Skin of body (tissue), 2 donors: ENCODE measurements around the gene FOXL2NB. TPM values are rescaled to one million over a fixed set of nuclear protein-coding genes. Genes with fewer than 3 reads are reported as not detected.
"Not testable (repeated sequence)": the region's sequence is repeated elsewhere in the genome, so short reads cannot be mapped to it uniquely, and the experiment has no call there.

Experiments used
- DNase-seq: peaks from one replicate; lab custom pipeline; 2025; lab: John Stamatoyannopoulos, UW
- total RNA-seq: library from RNA; depleted of rRNA; stranded (reverse); fragments of >200 nt; gene quantifications from one replicate; pipeline ENCODE4 v1.2.3, GENCODE V29; 2014

FOXL2NB gene
- 0.39 TPM for total RNA-seq

DNA sequence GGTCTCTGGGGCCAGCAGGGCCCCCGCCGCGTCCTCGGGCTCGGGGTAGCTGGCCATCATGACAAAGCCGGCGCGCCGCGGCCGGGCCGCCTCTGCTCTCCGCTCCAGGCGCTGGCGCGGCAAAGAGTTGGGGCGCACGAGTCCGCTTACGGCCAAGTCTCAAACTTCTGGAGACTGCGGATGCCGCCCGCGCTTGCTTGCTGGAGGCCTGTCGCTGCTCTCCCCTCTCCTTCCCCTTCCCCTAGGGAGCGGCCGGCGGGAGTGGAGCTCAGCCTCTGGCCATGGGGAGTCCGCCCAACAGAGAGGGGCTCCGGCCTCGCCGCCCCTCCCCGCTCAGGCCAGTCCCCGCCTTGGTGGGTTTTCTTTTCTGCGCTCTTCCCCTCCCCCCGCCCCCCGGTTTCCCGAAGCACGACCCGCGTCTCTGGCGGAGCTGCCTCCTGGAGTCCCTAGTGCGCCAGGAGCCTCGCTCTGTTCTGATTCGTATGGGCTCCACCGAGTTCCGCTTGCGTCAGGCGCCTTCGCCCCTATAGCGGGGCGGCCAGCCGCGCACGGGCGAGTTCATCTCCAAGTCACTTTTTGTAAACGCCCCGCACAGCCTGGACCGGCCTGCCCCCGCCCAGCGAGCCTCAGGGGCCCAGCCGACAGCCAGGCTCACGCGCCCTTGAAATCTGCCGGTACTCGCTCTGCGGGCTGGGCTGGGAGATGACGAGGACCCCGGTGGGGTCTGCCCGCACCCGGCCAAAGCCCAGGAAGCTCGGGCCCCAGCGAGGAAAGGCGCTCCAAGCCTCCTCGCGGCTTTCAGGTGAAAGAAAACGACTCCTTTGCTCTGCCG is at the start of gene FOXL2NB, which contains the start of gene FOXL2:
FOXL2NB (plus strand) TSS at position 555 of the 832 bp plus-strand sequence; CDS start at position 703, 148 bp downstream.
FOXL2 (minus strand) TSS at position 475 of the 832 bp plus-strand sequence; CDS start at position 60, 415 bp downstream.
- DNase-seq, result peak; percentile 40

DNA sequence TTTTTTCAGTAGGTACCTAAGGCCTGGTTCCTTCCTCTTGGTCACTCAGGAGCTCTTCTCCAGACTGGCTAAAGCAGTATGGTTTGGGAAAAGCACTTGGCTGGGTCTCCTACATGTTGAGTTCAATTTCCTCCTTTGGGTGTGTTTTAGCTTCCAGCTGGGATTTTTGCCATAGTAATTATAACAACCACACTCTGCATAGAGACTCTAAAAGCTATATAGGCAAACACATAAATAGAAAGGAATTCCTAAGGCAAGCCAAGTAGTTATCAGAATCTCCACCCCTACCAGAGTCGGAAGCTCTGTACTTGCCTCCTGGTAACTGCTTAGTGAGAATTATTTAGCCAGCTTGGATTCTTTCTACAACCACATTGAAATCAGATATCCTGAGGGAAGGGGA is 48.7 kb upstream of the FOXL2NB start:
- peak; percentile 68 for DNase-seq

DNA sequence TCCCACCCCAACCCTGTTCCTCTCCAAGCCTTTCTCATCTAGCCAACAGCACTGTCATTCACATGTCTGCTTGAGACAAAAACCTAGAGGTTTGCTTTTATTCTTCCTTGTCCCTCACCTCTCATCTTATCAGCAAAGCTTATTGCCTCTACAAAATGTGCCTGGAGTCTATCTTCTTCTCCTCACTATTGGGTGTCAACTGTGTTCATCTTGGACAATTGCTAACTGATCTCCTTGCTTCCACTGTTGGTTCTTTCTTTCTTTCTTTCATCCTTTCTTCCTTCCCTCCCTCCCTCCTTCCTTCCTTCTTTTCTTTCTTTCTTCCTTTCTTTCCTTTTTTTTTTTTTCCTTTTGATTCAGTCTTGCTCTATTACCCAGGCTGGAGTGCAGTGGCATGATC is 48.3 kb upstream of the FOXL2NB start:
- no peak for DNase-seq

- DNase-seq, result no peak
Measured at GRCh38 chr3:138899351-138899991, 47.5 kb upstream of the FOXL2NB start.

GRCh38 chr3:138901567-138901966 is 45.5 kb upstream of the FOXL2NB start:
- no peak for DNase-seq

- DNase-seq, result no peak
Measured at GRCh38 chr3:138902171-138902570, 44.8 kb upstream of the FOXL2NB start.

GRCh38 chr3:138907539-138907938 is 39.5 kb upstream of the FOXL2NB start:
- no peak for DNase-seq

DNA sequence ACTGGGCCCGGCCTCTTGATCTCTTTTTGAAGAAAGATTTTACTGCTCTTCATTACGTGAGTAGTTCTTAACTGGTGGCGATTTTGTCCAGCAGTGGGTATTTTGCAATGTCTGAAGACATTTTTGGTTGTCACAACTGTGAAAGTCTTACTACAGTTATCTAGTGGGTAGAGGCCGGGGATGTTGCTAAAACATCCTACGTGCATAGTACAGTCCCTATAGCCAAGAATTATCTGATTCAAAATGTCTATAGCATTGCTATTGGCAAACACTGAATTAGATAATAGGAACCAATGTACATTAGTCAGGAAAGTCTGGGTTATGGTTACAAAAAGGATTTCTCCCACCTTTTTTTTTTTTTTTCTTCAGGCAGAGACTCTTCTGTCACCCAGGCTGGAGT is 38.2 kb upstream of the FOXL2NB start:
- DNase-seq, result no peak

GRCh38 chr3:138909904-138910303 is 37.1 kb upstream of the FOXL2NB start:
- DNase-seq, result no peak

GRCh38 chr3:138911621-138912020 is 35.4 kb upstream of the FOXL2NB start:
- DNase-seq, result no peak

DNA sequence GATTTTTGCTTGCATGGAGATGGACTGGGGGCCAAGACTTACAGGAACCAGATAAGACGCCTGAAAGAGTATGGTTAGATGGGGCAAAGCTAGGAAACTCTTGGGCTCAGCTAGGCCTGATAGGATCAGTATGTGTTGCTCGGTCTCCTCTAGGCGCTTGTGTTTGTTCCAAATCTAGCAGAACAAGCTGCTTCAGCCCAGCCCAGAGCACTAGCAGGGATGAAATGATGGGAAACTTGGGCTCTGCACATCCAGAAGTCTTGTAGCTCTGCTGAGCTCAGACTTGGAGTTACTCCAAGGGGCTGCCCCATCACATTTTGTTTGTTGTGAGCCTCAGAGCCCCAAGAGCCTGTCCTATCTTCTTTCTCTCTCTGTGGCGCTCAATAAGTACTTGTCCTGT is 34.8 kb upstream of the FOXL2NB start:
- no peak for DNase-seq

DNA sequence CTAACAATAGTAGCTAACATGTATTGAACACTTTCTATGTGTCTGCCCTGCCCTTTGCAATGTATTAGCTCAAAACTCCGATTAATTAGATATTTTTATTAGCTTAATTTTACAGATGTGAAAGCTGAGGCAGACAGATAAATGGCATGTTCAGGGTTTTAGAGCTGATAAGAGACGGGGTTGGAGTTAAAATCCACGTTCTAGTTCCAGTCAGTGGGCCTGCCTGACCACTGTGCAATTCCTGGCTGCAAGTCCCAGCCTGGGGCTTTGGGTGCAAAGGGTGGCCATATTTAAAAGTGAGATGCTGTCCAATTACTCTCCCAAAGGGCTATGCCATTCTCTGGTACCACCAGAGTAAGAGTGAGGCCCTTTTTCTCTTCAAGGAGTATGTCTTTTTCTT is 33.3 kb upstream of the FOXL2NB start:
- no peak for DNase-seq

DNA sequence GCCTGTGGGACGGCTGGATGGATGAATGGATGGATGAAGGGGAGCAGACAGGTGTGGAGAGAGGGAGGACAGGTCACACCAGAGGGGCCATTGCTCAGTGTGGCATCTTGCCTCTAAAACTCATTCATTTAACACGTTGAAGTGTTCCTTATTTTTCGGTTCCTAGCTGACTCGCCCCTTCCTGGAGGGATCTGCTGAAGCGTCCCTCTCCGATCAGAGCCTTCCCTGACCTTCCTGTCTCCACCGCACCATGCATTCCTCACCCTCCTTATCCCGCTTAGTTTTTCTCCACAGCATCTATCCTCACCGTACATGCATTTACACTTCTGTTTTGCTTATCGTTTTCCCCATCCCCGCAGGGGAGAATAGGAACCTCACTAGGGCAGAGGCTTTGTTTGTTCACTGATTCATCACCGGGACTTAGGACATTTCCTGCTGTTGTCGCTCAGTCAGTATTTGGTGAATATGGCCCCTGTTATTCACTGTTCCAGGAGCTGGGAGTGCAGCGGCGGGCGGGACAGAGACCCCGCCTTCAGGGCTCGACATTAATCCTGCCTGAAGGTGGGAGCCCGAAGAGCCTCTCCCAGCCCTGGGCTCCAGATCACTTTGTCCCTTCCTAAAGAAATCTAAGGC is 32.0 kb upstream of the FOXL2NB start:
- no peak for DNase-seq

DNA sequence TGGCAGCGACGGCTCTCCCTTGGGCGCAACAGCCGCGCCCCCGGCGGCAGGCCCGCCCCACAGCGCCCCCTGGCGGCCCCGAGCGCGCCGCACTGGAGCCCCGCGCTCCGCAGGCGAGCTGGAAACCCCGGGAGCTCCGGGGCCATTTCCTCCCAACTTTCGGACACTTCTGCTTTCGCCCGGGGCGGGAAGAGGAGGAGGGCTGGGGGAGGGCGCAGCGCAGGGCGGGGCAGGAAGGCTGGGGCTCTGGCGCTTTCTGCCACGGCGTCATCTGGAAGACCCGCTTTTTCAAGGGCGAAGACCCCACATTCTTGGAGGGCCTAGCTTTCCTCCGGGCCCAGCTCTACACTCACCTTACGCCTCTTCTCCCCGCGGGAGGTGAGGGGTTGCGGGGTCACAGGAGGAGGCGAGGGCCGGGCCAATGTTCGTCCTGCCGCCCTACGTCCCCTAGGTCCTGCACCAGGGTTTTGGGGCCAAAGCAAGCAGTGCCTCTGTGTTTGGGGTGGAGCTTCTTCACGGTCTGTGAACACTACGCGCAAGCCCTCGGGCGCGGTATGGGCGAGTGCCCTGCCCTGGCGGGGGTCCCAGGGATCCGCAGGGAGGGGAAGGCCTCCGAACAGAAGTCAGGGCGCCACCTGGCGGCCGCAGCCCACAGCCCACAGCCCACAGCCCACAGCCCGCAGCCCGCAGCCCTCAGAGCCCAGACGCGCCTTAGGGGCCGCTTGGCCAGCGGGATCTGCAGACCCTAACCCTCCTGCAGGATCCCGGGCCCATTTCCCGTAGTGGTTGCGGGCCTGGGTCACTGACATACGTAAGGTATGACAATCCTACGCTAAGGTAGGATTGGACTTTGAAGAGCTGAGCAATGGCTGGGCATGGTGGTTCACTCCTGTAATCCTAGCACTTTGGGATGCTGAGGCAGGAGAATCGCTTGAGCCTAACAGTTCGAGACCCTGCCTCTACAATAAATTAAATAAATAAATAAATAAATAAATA is 31.2 kb upstream of the FOXL2NB start:
- DNase-seq, result peak; percentile 79

DNA sequence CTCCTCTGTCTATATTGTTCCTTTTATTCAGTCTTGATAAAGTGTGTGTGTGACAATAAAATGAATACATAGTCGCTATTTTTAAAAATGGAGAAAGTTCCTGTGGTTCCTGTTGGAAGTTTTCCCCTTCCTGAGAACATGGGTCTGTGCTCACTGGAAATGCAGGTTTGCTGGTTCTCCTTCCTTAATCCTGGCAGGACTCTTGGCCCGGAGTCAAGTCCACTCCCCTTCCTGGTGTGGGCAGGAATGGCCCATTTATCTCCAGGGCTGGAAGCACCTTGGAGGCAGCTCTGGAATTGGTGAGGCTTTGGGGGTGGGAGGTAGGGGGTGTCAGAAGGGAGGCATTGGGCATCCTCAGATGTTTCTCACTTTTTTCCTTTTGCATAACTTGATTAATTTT is 30.2 kb upstream of the FOXL2NB start:
- DNase-seq, result no peak

DNA sequence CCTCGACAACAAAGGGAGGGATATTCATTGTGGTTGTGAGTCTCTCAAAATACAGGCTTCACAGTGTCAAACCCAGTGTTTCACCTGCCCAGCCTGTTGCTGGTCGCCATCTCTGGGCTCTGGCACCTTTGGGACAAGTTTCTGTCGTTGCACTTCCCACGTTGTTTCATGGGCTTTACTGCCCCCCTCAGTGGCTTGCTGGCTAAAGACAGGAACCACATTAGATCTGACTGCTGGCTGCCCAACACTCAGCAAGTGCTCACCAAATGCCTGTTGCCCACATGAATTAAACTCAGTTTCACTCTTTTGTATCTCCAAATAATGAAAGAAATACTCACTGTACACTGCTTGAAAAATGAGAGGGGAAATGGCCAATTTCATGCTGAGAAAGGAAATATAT is 27.7 kb upstream of the FOXL2NB start:
- DNase-seq, result no peak

DNA sequence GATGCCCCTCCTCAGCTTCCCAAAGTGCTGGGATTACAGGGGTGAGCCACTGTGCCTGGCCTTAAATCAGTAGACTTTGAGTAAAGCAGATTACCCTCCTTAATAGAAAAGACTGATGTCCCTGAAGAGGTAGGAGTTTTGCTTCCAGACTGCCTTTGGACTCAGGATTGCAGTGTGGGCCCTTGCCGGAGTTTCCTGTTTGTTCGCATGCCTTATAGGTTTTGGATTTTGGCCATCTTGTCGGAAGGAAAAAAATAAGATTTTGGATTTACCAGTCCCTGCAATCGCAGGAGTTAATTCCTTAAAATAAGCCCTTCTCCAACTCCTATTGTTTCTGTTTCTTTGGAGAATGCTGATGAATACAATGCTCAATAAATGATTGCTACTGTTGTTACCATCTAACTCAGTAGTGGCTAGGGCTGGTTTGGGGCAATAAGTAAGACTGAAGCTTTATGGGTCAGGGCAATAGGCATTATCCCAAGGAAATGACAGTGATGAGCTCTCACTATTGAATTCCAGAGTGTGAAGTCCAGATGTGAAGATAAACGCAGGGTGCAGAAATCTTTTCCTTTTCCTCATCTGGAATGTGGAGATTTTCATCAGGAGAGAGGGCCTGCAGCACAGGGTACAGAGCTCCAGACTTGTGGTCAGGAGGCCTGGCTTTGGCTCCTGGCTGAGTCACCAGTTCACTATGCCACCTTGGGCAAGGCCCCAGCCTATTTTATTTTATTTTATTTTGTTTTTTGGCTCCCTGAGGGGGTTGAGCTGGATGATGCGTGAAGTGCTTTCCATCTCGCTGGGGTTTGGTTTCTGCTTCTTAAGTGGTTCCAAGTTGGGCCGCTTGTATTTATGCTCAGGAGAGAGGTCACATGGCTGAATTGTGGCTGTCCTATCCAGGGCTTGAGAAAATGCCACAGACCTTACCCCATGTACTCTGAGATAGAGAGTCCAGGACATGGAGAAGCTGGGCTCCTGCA is 25.4 kb upstream of the FOXL2NB start:
- no peak for DNase-seq

GRCh38 chr3:138922400-138922799 is 24.6 kb upstream of the FOXL2NB start:
- DNase-seq, result not testable (repeated sequence)

- DNase-seq, result peak; percentile 19
Measured at GRCh38 chr3:138923531-138923994, 23.5 kb upstream of the FOXL2NB start.
